GM12864 (cell line): Measurements from ENCODE around the gene CFAP53.

Experiments
- DNase-seq: peaks from one replicate; pipeline ENCODE4 v3.0.0-alpha.2; 2011; ENCODE audit warnings: low read depth
- H3K4me3 ChIP-seq: 2 replicates; pipeline ENCODE4 v1.5.1; 2011; ENCODE audit warnings: mild to moderate bottlenecking, low read depth, low read length, control low read depth
- CTCF ChIP-seq: IDR thresholded peaks from 2 replicates; pipeline ENCODE4 v1.5.1; 2011; ENCODE audit warnings: low read depth, mild to moderate bottlenecking, moderate library complexity, low read length, control low read depth, inconsistent platforms; ENCODE audit errors: missing control alignments

CFAP53 gene

GRCh38 chr18:50282521-50283335 lies 16.4 kb upstream of the CFAP53 start:
- TF ChIP-seq CTCF = no peak
- no peak overlapping the region for H3K4me3 ChIP-seq
- DNase-seq = no peak

DNA sequence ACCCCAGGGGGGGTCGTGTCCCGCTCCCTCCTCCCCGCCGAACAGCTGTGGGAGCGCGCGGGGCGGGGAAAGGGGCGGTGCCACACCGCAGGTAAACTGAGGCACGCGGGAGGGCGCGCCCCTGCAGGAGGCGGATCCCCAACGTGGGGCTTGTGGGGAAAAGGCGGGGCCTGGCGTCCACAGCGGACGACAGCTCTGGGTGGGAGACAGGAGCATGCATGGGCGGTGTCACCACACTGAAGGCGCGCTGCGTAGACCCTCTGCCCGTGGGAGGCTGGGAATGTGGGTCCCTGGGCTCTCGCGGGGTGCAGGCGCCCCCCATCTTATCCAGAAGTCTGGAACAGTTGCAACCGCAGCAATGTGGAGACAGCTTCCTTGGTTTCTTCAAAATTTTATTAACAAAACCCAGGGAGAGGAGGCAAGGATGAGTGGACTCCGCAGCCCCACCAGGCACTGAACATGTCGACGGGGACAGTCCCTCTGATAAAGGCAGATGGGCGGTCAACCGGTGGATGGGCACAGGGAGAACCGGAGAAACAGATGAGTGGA lies 15.8 kb upstream of the CFAP53 start:
- no peak for TF ChIP-seq CTCF
- peak overlapping the region; percentile 100 for H3K4me3 ChIP-seq
- DNase-seq = no peak

DNA sequence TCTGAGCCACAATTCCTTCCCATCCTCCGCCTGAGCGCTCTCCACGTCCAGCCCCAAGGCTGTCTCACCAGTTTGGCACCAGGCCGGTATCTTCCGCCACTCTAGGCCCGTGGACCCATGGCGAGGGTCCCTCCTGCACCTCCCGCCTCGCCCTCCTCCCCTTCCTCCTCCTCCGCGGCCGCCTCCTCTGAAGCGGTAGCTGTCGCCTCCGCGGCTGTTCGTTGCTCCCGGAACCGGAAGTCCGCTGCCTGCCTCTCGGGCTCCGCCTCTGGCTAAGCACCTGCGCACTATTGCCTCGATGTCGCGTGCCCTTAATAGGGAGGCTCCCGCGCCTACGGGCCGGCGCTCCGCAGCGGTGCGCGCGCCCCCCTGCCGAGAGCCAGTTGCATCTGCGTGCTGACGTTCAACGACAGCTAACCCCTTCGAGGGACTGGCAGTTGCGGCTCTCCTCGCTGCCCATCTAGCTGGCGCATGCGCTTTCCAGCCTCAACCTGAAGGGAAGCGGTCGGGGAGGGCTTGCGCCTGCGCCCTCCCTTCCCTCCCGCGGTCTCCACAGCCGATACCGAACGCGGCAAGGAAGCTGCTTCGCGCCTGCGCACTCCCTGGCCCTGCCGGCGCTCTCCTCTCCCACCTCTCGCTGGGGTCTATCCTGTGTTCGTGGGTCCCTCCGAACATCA lies 15.1 kb upstream of the CFAP53 start, which contains the start of gene MBD1:
MBD1 (minus strand) TSS at position 229 of the 677 bp plus-strand sequence. CDS start 1,531 bp downstream, outside the sequence.
- TF ChIP-seq CTCF = peak; percentile 21
- DNase-seq = peak; percentile 96
- H3K4me3 ChIP-seq = peak within 1 kb of the TSS; percentile 100

GRCh38 chr18:50280707-50281294 lies 14.5 kb upstream of the CFAP53 start:
- no peak for DNase-seq
- no peak for TF ChIP-seq CTCF
- H3K4me3 ChIP-seq = peak overlapping the region; percentile 100

DNA sequence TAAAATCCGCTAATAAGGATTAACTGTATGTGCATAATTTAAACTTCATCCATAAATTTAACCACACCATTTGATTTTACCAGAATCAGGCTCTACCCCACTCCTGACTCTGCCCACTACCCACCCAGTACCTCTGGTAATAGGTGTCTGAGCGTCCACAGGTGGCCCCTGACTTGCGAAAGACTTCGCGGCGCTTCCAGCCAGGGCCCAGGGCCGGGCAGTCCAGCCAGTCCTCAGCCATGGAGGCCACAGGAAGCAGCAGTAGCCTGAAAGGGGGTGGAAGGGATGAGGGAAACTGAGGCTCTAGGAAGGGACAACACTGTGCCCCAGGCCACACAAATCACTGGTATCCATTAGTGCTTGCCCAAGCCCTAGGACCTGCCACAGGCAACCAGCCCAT lies 13.5 kb upstream of the CFAP53 start:
- TF ChIP-seq CTCF = no peak
- H3K4me3 ChIP-seq = peak overlapping the region; percentile 100
- DNase-seq = no peak

- TF ChIP-seq CTCF = no peak
- no peak overlapping the region for H3K4me3 ChIP-seq
- no peak for DNase-seq
Measured at GRCh38 chr18:50277942-50278341, 11.6 kb upstream of the CFAP53 start.
